SJCRH30 (cell line): ENCODE results near the gene SPACA4. TPM values are rescaled to one million over a fixed set of nuclear protein-coding genes. Genes with fewer than 3 reads are reported as not detected.

ENCODE experiments used
- DNase-seq, 2 experiments: peaks; one replicate each; pipeline ENCODE4 v3.0.0-alpha.2; 2015 to 2020
- H3K27ac ChIP-seq: fragments of 250-450 bp; sonication (Bioruptor Pico); 2 replicates; pipeline ENCODE4 v1.5.1; 2020; ENCODE audit warnings: mild to moderate bottlenecking, moderate library complexity
- H3K27me3 ChIP-seq: fragments of 250-450 bp; sonication (Bioruptor Pico); 2 replicates; pipeline ENCODE4 v1.5.1; 2020; ENCODE audit warnings: mild to moderate bottlenecking, moderate library complexity
- H3K36me3 ChIP-seq: fragments of 250-450 bp; sonication (Bioruptor Pico); 2 replicates; pipeline ENCODE4 v1.5.1; 2020; ENCODE audit warnings: mild to moderate bottlenecking, moderate library complexity
- H3K4me1 ChIP-seq: fragments of 250-450 bp; sonication (Bioruptor Pico); 2 replicates; pipeline ENCODE4 v1.5.1; 2020; ENCODE audit warnings: mild to moderate bottlenecking, moderate library complexity
- H3K4me3 ChIP-seq: fragments of 250-450 bp; sonication (Bioruptor Pico); 2 replicates; pipeline ENCODE4 v1.5.1; 2020; ENCODE audit warnings: mild to moderate bottlenecking, moderate library complexity
- H3K9me3 ChIP-seq: fragments of 250-450 bp; sonication (Bioruptor Pico); replicated peaks from 2 replicates; pipeline ENCODE4 v1.5.1; 2020; ENCODE audit warnings: mild to moderate bottlenecking, moderate library complexity
- total RNA-seq: library from RNA; depleted of rRNA; stranded (reverse); fragments of >200 nt; shearing (Covaris generic); gene quantifications from 2 replicates; pipeline ENCODE4 v1.2.3, GENCODE V29; 2014

SPACA4 gene
- total RNA-seq, 1 experiment from 2014 or later = not detected

DNA sequence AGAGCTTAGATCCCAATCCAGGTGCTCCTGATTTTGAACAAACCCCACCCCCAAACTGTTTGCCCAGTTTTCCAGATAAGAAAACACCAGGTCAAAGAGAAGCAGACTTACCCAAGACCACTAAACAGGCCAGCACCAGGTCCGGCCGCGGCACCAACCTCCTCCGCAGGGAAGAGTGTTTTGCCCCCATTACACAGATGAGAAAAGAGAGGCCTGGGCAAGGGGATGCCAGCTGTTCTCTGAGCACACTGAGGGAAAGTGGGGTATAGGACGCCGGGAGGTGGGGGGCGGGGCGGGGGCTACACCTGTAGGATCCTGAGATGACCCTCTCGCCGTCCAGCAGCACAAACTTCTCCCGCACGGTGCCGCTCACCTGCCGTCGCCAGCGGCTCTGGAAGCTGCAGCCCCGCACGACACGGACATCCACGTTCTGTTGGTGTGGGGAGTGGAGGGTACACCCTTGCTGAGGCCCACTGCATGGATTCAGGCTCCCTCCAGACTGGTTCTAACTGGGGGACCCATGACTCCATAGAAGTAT is 3.1 kb downstream of the SPACA4 start:
- Histone ChIP-seq H3K27me3 (no peaks in the 10 kb centered on the region), H3K4me1 (no peaks in the 10 kb centered on the region), H3K36me3 (peaks cover 7% of the 10 kb centered on the region; the same call in 1 of the 2 replicates), H3K4me3 (no peak overlapping the region), H3K27ac (no peak overlapping the region), H3K9me3 (no peaks in the 10 kb centered on the region)
- DNase-seq = no peak

DNA sequence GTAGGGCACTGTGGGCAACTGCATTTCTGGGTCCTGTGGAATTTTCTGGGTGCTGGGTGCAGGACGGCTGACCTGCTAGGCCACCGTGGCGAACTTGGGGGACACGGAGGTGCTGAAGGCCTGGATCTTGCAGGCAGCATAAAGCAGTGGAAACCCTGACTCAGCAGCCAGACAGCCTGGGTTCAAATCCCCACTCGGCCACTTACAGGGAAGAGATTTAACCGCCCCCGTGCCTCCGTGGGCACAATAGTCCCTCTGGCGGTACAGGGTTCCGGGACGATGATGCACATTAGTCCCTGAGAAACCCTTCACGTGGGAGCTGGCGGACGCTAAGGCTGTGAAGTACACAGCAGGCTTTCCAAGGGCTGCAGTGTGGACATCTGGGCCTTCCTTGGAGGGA is 5.3 kb downstream of the SPACA4 start:
- peaks cover 29% of the 10 kb centered on the region for H3K36me3 ChIP-seq
- no peak overlapping the region for H3K4me3 ChIP-seq
- no peaks in the 10 kb centered on the region for H3K4me1 ChIP-seq
- DNase-seq = no peak
- no peak overlapping the region for H3K27ac ChIP-seq
- no peaks in the 10 kb centered on the region for H3K27me3 ChIP-seq
- no peaks in the 10 kb centered on the region for H3K9me3 ChIP-seq

DNA sequence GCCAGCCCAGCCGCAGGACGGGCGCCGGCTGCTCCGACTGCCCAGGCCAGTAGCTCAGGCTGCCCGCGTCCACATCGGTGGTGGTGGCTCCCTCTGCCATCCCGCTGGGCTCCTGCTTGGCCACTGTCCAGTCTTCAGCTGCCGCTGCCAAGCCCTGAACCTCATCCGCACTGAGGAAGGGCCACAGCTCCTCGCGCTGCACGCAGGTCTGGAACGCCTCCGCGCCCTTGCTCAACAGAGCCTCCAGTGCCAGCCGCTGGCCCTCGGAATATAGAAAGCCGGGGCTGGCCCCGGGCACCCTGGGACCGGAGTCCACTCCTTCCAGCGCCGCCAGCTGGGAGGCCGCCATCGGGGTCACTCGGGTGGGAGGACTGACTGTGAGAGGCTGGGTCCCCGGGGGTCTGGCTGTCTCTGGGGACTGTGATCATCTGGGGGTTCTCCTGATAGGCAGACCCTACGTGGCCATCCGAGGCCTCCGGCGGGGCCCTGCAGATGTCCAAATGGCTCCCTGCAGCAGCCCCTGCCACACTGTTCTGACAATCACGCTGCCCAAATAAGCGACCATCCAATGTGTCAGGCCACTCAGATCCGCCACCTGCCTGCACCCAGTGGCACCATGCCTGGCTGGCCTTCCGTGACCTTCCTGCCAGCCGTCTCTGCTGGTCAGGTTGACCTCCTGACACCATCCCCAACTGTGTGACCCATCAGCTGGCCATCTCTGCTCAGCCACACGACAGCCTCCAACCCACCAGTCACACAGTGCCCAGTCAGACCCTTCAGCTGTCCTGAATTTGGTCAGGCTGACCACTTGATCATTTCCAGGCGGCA is 6.7 kb downstream of the SPACA4 start:
- no peak overlapping the region for H3K4me3 ChIP-seq
- H3K9me3 ChIP-seq = no peaks in the 10 kb centered on the region
- H3K36me3 ChIP-seq = peaks cover 43% of the 10 kb centered on the region
- H3K27me3 ChIP-seq = no peaks in the 10 kb centered on the region
- DNase-seq = no peak
- H3K4me1 ChIP-seq = no peaks in the 10 kb centered on the region
- no peak overlapping the region for H3K27ac ChIP-seq

DNA sequence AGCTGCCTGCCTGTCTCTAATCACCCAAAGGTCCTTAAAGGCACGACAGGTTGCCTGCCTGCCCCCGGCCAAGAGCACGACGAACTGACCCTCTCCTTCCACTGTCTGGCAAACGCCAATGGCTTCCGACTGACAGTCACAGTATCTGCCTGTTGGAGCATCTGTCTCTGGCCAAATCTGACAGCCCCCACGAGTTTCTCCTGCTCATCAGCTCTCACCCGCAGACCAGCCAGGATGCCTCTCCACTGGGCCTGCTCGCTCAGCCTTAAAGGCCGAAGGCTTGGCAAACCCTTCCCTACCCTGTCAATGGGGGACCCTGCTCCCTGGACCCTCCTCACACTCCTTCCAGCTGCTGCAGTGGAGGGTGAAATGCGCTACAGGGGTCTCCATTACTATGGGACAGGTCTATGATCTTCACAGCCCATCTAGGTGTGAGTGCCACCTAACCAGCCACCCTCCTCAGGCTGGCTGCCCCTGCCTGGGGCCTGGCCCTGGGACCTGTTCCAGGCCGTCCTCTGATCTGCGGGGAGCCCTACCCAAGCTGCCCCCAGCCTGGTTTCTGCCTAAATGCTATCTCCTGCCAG is 7.4 kb downstream of the SPACA4 start:
- peaks cover 44% of the 10 kb centered on the region for H3K36me3 ChIP-seq
- H3K4me3 ChIP-seq = no peak overlapping the region
- no peaks in the 10 kb centered on the region for H3K4me1 ChIP-seq
- no peak overlapping the region for H3K27ac ChIP-seq
- no peaks in the 10 kb centered on the region for H3K9me3 ChIP-seq
- H3K27me3 ChIP-seq = no peaks in the 10 kb centered on the region
- no peak for DNase-seq

DNA sequence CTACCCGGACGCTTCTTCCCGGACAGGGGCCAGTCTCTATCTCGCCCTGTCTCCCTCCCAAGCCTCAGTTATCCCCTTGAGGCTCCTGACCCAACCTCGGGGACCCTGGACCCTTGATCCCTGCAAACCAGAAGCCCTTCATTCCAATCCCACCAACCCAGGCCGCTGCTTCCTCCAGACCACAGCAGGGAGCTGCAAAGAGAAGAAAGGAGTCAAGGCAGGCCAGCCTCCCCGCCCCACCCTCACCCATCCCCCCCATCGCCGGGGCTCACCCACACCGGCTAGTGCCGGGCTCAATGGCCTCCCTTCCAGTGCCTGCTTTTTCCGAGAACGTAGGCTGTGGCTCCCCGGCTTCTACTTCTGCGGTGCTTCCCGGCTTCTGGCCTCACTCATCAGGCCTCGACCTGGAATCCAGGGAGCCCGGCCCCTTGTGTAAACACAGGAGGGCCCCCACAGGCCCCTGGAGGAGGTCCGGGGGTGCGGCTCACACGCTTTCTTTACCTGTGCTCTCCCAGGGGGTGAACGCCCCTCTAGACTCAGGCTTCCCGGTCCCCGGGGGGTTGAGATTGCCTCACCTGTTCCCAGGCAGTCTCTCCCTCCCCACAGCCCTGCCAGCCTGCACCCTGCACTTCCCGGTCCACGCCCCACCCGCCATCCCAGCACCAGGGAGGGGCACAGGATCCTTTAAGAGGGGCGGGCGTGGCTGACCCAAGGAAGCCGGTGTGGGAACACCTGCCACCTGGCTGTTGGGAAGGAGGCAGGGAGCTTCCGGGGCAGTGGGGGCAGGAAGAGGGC is 8.1 kb downstream of the SPACA4 start, which contains the start of gene FAM83E:
TSS of gene FAM83E (minus strand) at position 641 of the 795 bp plus-strand sequence. CDS start 1,704 bp downstream, outside the sequence.
- Histone ChIP-seq H3K27ac (no peak within 1 kb of the TSS), H3K4me1 (no peaks in the 10 kb centered on the region), H3K27me3 (no peaks in the 10 kb centered on the region), H3K9me3 (no peaks in the 10 kb centered on the region), H3K4me3 (no peak within 1 kb of the TSS), H3K36me3 (peaks cover 44% of the 10 kb centered on the region)
- DNase-seq = no peak

DNA sequence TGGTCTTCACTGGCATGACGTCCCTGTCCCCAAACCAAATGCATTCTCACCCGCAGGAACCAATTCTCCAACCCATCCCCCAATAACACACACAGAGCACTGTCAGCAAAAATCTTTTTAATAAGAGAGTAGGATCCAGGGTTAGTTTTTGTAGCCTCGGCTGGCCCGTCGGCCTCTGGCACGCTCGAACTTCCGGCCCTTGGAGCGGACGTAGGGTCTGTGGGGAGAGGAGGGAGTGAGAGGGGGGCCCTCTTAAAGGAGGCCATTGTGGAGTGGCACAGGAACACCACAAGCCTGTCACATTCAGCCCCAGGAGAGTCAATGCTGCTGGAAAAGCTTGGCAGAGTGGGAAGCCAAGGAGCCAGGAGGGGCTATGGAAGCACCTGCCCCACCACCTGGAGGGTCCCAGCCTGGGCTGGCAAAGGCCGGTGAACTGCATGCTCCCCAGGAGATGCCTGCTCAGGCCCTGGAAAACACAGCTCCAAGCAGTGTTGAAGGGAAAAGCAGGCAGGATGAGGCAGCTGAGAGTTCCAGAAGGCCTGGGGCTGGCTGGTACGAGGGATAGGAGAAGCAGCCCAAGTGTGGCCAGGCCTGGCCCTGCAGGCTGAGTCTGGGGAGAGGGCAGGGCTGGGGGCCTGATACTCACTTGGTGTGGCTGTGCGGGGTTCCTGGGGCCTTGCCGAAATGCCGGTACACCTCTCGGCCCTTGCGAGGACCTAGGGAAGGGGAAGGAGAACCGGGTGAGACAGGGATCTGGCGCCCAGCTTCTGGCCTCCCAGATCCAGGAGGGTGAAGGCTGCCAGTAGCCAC is 8.9 kb downstream of the SPACA4 start:
- Histone ChIP-seq H3K9me3 (no peaks in the 10 kb centered on the region), H3K27me3 (no peaks in the 10 kb centered on the region), H3K27ac (no peak overlapping the region), H3K36me3 (peaks cover 44% of the 10 kb centered on the region), H3K4me1 (no peaks in the 10 kb centered on the region), H3K4me3 (no peak overlapping the region)
- no peak for DNase-seq

DNA sequence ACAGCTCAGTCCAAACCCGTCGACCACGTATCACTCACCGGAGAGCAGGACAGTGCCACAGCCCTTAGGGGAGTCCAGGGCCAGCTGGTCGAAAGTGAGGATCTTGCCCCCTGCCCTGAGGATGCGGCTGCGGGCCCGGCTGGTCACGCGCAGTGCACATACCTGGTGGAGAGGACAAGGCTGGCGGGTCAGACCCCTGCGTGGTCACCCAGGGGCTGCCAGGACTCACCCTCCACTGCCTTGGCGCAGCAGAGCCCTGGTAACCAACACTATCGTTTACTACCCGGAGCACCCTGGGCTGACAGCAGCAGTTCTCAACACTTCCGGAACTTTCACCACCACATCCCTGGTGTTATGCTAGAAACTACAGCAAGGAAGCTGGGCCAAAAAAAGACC is 9.5 kb downstream of the SPACA4 start:
- Histone ChIP-seq H3K4me1 (no peaks in the 10 kb centered on the region), H3K27me3 (no peaks in the 10 kb centered on the region), H3K4me3 (no peak overlapping the region), H3K36me3 (peaks cover 44% of the 10 kb centered on the region), H3K9me3 (no peaks in the 10 kb centered on the region), H3K27ac (no peak overlapping the region)
- DNase-seq = no peak

DNA sequence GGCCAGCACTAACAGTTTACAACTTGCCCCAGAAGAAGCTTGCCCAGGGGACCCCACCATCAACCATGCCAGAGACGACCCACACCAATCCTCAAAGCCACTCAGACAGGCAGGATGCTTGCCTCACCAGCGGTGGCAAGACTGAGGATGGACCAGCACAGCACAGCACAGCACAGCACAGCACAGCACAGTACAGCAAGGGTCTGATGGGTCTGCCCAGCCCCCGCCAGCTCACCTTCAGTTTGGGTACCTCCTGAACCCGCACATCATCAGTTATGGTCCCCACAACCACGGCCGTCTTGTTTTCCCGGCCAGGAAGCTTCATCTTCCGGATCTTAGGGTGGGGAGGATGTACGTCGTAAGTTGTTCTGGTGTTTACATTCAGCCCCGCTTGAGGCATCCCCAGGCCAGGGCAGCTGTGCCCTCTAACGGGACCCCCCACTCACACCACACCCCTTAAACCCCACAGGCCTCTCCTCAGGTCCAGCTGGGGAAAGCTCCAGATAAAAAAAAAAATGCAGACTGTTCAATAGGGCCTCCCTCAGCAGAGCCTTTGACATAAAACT is 10.0 kb downstream of the SPACA4 start:
- no peaks in the 10 kb centered on the region for H3K9me3 ChIP-seq
- no peaks in the 10 kb centered on the region for H3K27me3 ChIP-seq
- peaks cover 44% of the 10 kb centered on the region for H3K36me3 ChIP-seq
- no peak for DNase-seq
- H3K4me1 ChIP-seq = no peaks in the 10 kb centered on the region
- no peak overlapping the region for H3K4me3 ChIP-seq
- no peak overlapping the region for H3K27ac ChIP-seq

DNA sequence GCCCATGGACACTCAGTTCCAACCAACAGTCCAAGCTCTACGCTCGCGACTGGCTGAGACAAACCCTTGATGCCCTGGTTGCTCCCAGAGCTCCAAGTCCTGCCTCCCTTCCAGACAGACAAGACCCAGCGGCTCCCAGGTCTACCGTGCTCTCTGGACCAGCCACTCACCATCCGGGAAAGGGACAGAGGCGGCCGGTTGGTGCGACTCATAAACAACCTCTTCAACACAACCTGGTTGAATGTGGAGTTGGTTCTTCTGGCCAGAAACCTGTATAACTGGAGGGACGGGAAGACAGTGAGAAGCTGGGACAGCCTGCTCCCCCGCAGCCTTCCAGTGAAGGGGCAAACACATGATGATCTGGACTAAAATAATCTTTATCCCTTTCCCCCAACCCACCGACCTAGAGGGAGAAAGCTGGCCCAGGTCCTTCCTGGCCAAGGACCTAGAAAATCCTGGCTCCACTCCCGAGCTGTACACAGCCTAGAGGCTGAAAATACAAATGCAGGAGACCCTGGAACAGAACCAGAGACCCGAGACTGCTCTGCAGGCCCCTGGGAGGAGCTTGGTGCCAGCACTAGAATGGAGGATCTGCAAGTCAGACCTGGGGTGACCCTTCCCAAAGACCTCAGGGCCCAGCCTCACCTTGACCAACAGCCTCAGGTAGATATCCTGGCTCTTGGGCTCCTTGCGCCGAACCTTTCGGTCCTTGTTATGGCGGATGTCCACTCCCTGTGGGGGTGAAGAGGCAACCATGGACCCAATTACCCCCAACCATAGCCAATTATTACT is 10.8 kb downstream of the SPACA4 start:
- peaks cover 44% of the 10 kb centered on the region for H3K36me3 ChIP-seq
- H3K4me3 ChIP-seq = peak overlapping the region; percentile 88
- H3K27ac ChIP-seq = no peak overlapping the region
- H3K9me3 ChIP-seq = no peaks in the 10 kb centered on the region
- no peak for DNase-seq
- no peaks in the 10 kb centered on the region for H3K4me1 ChIP-seq
- no peaks in the 10 kb centered on the region for H3K27me3 ChIP-seq

DNA sequence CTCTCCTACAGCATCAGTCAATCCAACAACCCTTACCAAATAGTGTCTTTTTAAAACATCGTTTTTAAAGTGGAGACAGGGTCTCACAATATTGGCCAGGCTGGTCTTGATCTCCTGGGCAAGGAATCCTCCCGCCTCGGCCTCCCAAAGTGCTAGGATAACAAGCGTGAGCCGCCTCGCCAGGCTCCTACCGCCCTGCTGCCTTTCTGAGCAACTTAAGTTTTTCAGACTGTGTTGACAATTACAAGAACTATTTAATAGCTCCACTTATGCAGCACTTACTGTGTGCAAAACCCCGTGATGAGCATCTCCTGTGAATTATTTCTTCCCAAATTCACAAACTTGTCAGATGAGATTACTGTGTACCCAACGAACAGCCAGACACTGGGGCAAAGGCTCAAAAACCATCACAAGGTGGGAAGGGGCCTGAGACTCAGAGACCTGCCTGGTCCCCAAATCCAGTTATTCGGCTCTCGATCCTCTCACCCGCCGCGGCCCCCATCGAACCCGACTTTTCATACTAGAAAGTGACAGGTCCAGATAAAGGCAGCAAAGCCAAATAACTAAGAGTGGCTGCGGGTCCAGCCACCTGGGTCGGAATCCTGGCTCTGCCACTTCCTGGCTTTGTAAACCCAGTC is 11.9 kb downstream of the SPACA4 start:
- H3K4me3 ChIP-seq = peak overlapping the region; percentile 88
- H3K27me3 ChIP-seq = no peaks in the 10 kb centered on the region
- peak overlapping the region; percentile 83 for H3K27ac ChIP-seq
- H3K4me1 ChIP-seq = peaks cover 2% of the 10 kb centered on the region; the same call in 1 of the 2 replicates
- H3K9me3 ChIP-seq = no peaks in the 10 kb centered on the region
- peaks cover 44% of the 10 kb centered on the region for H3K36me3 ChIP-seq
- no peak for DNase-seq

DNA sequence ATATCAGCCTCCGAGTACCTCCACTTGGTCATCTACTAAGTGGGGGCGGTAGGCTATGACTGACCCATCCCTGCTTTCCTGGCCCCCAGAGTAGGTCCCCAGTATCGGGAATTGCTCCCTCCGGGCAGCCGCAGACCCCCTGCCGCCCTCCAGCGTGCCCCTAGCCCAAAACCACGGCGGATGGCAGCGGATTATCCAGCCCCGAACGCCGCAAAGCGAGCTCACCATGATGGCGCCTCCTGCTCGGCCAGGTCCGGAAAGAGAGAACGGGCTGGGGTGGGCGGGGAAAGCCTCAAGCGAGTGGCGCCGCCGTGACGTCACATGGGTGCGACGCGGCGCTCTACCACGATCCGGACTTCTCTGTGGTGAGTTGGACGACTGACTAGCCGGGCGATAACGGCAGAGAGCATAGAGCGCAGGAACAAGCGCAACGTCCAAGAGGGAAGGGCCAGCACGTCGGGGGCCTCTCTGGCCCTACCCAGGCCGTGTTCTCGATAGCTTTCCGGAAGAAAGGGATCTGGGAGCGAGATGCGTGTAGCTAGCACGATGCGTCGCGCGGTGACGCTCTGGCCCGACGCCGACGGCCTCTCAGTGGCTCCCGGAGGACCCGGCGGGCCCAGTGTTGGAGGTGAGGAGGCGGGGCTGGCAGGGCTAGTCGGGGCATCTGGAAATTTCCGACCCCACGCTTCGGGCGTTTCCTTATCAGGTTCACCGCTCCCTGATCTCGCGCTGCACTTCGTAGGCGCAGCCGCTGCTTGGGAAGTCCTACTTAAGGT is 12.6 kb downstream of the SPACA4 start, which contains the start of the genes RPL18 and SPHK2:
TSS of gene RPL18 (minus strand) at position 263 of the 776 bp plus-strand sequence. CDS start at position 228, 35 bp downstream.
TSS of gene SPHK2 (plus strand) at position 591 of the 776 bp plus-strand sequence. CDS start 1,009 bp downstream, outside the sequence.
- H3K36me3 ChIP-seq = peaks cover 41% of the 10 kb centered on the region
- peak within 1 kb of the TSS; percentile 88 for H3K4me3 ChIP-seq
- H3K9me3 ChIP-seq = no peaks in the 10 kb centered on the region
- peaks cover 4% of the 10 kb centered on the region; the same call in 1 of the 2 replicates for H3K4me1 ChIP-seq
- DNase-seq = peak; percentile 99
- H3K27me3 ChIP-seq = no peaks in the 10 kb centered on the region
- H3K27ac ChIP-seq = peak within 1 kb of the TSS; percentile 83
